Stimulated activated CD8-positive, alpha-beta memory T cell treated with anti-CD3 and anti-CD28 coated beads, Interleukin-7, amount 100 ng/mL, for 1 hour (primary cell): ENCODE measurements around the gene OXSR1.

Source experiments
- DNase-seq, 2 donors: peaks; one replicate each; pipeline ENCODE4 v3.0.0-alpha.2; 2020; ENCODE audit warnings: low read depth in 2 of 2

The OXSR1 gene

GRCh38 chr3:38164952-38165721 is at the start of gene OXSR1:
Gene OXSR1, plus strand, starts transcription at chr3:38165537. Its CDS starts 340 bp downstream, at chr3:38165877.
- peak; percentile 93 to 94 for DNase-seq

GRCh38 chr3:38115645-38116427 is 49.5 kb upstream of the OXSR1 start:
- no peak for DNase-seq

GRCh38 chr3:38116471-38117162 is 48.7 kb upstream of the OXSR1 start:
- no peak for DNase-seq

- no peak for DNase-seq
These were observed 48.1 kb upstream of the OXSR1 start for GRCh38 chr3:38117163-38117716.

GRCh38 chr3:38117748-38118420 is 47.5 kb upstream of the OXSR1 start:
- DNase-seq, result peak in 1 of 2 donors; percentile 53

GRCh38 chr3:38118421-38119247 is 46.7 kb upstream of the OXSR1 start:
- DNase-seq, result no peak

GRCh38 chr3:38119248-38119544 is 46.1 kb upstream of the OXSR1 start:
- no peak for DNase-seq

GRCh38 chr3:38119821-38120692 is 45.3 kb upstream of the OXSR1 start:
- DNase-seq, result no peak

- DNase-seq, result no peak
These were observed 44.5 kb upstream of the OXSR1 start for GRCh38 chr3:38120693-38121450.

GRCh38 chr3:38121451-38121831 is 43.9 kb upstream of the OXSR1 start:
- DNase-seq, result no peak

- DNase-seq, result no peak
These were observed 43.4 kb upstream of the OXSR1 start for GRCh38 chr3:38121832-38122461.

GRCh38 chr3:38122712-38123290 is 42.5 kb upstream of the OXSR1 start:
- DNase-seq, result no peak

- DNase-seq, result no peak
These were observed 40.8 kb upstream of the OXSR1 start for GRCh38 chr3:38124324-38125122.

- DNase-seq, result no peak
These were observed 39.8 kb upstream of the OXSR1 start for GRCh38 chr3:38125305-38126120.

- no peak for DNase-seq
These were observed 39.0 kb upstream of the OXSR1 start for GRCh38 chr3:38126121-38126892.
